Subcutaneous abdominal adipose tissue (tissue), 5 donors: ENCODE data around the gene ZNF740.

Experiments
- H3K27ac ChIP-seq: one replicate; pipeline ENCODE4 v1.7.0; 2013; ENCODE audit warnings: low read depth, mild to moderate bottlenecking, inconsistent platforms, low read length, moderate library complexity
- H3K27me3 ChIP-seq, 5 donors: one replicate each; pipeline ENCODE4 v1.7.0; 2013; ENCODE audit warnings: low read length in 5 of 5, inconsistent platforms in 1 of 5; ENCODE audit not compliant: control insufficient read depth in 5 of 5, insufficient read depth in 4 of 5
- H3K36me3 ChIP-seq, 5 donors: one replicate each; pipeline ENCODE4 v1.7.0; 2013; ENCODE audit warnings: low read length in 5 of 5; ENCODE audit not compliant: control insufficient read depth in 5 of 5, insufficient read depth in 5 of 5
- H3K4me1 ChIP-seq, 5 donors: one replicate each; pipeline ENCODE4 v1.7.0; 2013; ENCODE audit warnings: low read length in 5 of 5, mild to moderate bottlenecking in 3 of 5, moderate library complexity in 1 of 5; ENCODE audit not compliant: control insufficient read depth in 5 of 5, insufficient read depth in 5 of 5
- H3K4me3 ChIP-seq, 5 donors: one replicate each; pipeline ENCODE4 v1.7.0; 2013; ENCODE audit warnings: low read length in 5 of 5, low read depth in 1 of 5
- H3K9ac ChIP-seq, 5 donors: one replicate each; pipeline ENCODE4 v1.7.0; 2013; ENCODE audit warnings: low read length in 5 of 5, mild to moderate bottlenecking in 4 of 5, moderate library complexity in 3 of 5
- H3K9me3 ChIP-seq, 5 donors: one replicate each; pipeline ENCODE4 v1.7.0; 2013; ENCODE audit warnings: low read length in 5 of 5; ENCODE audit not compliant: control insufficient read depth in 5 of 5
- donor health status: healthy.
- donor health status: healthy.
- donor health status: healthy.
- donor health status: healthy.
- donor health status: healthy.

Gene ZNF740

DNA sequence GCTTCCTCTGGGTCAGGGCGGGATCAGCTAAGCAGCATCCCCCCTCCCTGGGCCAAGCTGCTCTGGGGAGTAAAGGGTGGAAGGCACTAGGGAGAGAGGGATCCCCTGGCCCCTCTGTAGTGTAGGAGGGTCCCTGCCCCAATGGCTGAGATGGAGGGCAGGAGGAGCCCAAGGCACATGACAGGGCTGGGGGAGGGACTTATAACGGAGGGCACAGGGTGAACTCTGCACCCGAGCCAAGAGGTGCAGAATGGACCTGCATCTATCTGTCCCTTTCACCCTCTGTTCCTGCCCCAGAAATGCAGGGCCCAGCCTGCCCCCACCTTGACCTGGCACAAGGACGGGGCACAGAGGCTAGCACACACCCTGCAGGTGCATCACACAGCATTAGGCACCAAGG, 30.3 kb downstream of the ZNF740 start:
- H3K27me3 ChIP-seq: no peaks in the 10 kb centered on the region
- peaks cover 3 to 57% (median 53%) of the 10 kb centered on the region in 5 donors for H3K36me3 ChIP-seq
- no peak overlapping the region for H3K27ac ChIP-seq
- no peak overlapping the region for H3K4me3 ChIP-seq
- H3K9me3 ChIP-seq: no peaks in the 10 kb centered on the region
- no peak overlapping the region for H3K9ac ChIP-seq
- peaks cover 7 to 58% (median 50%) of the 10 kb centered on the region in 5 donors for H3K4me1 ChIP-seq

DNA sequence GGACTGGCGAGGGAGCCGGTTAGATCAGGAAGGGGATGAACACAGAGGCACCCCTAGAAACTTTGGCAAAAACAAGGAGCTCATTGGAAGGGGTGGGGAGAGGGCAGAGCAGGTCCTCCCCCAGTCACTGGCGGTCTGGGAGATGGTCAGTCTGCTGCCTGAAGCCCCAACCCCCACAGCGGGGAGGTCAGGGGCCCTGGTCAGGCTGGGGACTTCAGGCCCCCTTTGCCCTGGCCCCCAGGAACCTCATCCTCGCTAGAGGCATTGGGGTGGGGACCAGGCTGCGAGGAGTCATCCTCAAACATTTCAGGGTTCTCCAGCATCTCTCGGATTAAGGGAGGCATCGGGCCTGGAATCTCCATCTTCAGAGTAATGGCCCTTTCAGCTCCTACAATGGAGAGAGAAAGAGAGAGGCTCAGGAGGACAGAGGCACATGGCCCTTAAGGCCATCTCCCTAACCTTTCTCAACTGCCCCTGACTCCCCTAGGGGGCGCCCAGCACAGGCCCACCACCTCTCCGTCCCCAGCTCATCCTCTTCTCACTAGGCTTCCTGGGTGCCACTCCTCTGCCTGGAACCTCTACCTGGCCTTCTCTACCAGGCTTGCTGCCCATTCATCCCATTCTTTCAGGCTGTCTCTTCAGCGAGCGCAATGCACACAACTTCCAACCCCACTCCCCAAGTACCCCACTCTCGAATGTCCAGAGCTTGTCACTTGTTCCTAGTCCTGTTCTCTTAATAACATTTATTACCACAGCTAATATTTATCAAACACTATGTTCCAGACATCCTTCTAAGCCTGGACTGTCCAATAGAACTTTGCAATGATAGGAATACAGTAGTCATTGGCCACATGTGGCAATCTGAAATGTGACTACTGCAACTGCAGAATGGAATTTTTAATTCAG, 31.2 kb downstream of the ZNF740 start:
- Histone ChIP-seq H3K9ac (no peak overlapping the region), H3K27ac (no peak overlapping the region), H3K27me3 (no peaks in the 10 kb centered on the region), H3K36me3 (peaks cover 3 to 57% (median 53%) of the 10 kb centered on the region in 5 donors), H3K4me3 (no peak overlapping the region), H3K9me3 (no peaks in the 10 kb centered on the region), H3K4me1 (peaks cover 14 to 58% (median 52%) of the 10 kb centered on the region in 5 donors)

- Histone ChIP-seq H3K9ac (no peak overlapping the region), H3K27me3 (no peaks in the 10 kb centered on the region), H3K4me3 (no peak overlapping the region), H3K36me3 (peaks cover 3 to 57% (median 53%) of the 10 kb centered on the region in 5 donors), H3K4me1 (peaks cover 16 to 65% (median 61%) of the 10 kb centered on the region in 5 donors), H3K27ac (no peak overlapping the region), H3K9me3 (no peaks in the 10 kb centered on the region)
Observed at GRCh38 chr12:53212931-53213330, 32.4 kb downstream of the ZNF740 start.

- Histone ChIP-seq H3K9ac (no peak overlapping the region), H3K27ac (no peak overlapping the region), H3K4me1 (peaks cover 17 to 67% (median 62%) of the 10 kb centered on the region in 5 donors), H3K36me3 (peaks cover 3 to 57% (median 53%) of the 10 kb centered on the region in 5 donors), H3K4me3 (no peak overlapping the region), H3K27me3 (no peaks in the 10 kb centered on the region), H3K9me3 (no peaks in the 10 kb centered on the region)
Observed at GRCh38 chr12:53213348-53213747, 32.8 kb downstream of the ZNF740 start.

DNA sequence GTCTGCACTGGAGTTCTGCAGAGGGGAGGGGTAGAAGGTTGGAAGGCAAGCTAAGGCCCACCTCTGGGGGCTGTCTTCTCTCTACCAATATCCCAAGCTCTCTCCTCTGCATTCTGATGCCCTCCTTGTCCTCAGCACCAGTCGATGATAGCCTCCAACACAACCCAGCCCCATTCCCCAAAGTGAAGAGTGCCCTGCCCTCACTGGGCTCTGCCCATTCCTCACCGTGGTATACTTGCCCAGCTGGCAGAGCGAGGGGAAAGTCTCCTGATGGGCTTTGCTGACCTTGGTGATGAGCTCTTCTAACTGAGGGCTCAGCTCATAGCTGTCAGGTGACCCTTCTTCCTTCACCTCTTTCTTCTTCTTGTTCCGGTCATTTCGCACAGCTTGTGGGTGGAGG, 33.7 kb downstream of the ZNF740 start:
- Histone ChIP-seq H3K4me3 (peak overlapping the region in 3 of 5 donors; percentile 0 to 29 (median 9)), H3K9ac (peak overlapping the region in 1 of 5 donors; percentile 6), H3K4me1 (peaks cover 17 to 66% (median 60%) of the 10 kb centered on the region in 5 donors), H3K27me3 (no peaks in the 10 kb centered on the region), H3K9me3 (no peaks in the 10 kb centered on the region), H3K27ac (peak overlapping the region; percentile 100), H3K36me3 (peaks cover 3 to 57% (median 53%) of the 10 kb centered on the region in 5 donors)

- peak overlapping the region in 3 of 5 donors; percentile 9 to 33 (median 29) for H3K4me3 ChIP-seq
- H3K36me3 ChIP-seq: peaks cover 3 to 57% (median 53%) of the 10 kb centered on the region in 5 donors
- H3K9ac ChIP-seq: peak overlapping the region in 1 of 5 donors; percentile 6
- no peaks in the 10 kb centered on the region for H3K27me3 ChIP-seq
- no peaks in the 10 kb centered on the region for H3K9me3 ChIP-seq
- peak overlapping the region; percentile 100 for H3K27ac ChIP-seq
- H3K4me1 ChIP-seq: peaks cover 18 to 68% (median 63%) of the 10 kb centered on the region in 5 donors
Observed at GRCh38 chr12:53214687-53215455, 34.3 kb downstream of the ZNF740 start.

DNA sequence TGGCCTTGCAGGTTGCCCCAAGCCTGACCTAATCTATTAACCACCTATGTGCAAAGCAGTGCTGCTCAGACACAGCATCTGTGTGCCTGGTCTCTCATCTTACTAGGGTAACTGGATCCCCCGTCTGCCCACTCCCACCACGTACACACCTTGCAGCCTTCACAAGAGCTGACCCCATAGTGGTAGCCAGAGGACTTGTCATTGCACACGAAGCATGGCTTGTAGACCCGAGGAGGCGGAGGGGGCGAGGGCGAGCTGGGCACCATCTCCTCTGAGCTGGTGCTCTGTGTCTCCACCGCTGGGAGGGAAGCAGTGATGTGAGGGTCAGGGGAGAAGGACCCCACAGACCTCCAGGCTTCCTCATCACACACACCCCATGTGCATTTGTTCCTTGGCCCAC, 35.0 kb downstream of the ZNF740 start:
- Histone ChIP-seq H3K9me3 (no peaks in the 10 kb centered on the region), H3K36me3 (peaks cover 3 to 53% (median 48%) of the 10 kb centered on the region in 5 donors), H3K4me1 (peaks cover 18 to 71% (median 66%) of the 10 kb centered on the region in 5 donors), H3K9ac (no peak overlapping the region), H3K27ac (peak overlapping the region; percentile 100), H3K4me3 (peak overlapping the region in 1 of 5 donors; percentile 33), H3K27me3 (no peaks in the 10 kb centered on the region)

- Histone ChIP-seq H3K4me3 (peak overlapping the region; percentile 11 to 96 (median 72)), H3K36me3 (peaks cover 0 to 35% (median 30%) of the 10 kb centered on the region in 5 donors), H3K9ac (peak overlapping the region in 4 of 5 donors; percentile 32 to 68 (median 55)), H3K4me1 (peaks cover 20 to 83% (median 76%) of the 10 kb centered on the region in 5 donors), H3K27ac (peak overlapping the region; percentile 100), H3K27me3 (no peaks in the 10 kb centered on the region), H3K9me3 (no peaks in the 10 kb centered on the region)
Observed at GRCh38 chr12:53217051-53217930, 36.8 kb downstream of the ZNF740 start.

DNA sequence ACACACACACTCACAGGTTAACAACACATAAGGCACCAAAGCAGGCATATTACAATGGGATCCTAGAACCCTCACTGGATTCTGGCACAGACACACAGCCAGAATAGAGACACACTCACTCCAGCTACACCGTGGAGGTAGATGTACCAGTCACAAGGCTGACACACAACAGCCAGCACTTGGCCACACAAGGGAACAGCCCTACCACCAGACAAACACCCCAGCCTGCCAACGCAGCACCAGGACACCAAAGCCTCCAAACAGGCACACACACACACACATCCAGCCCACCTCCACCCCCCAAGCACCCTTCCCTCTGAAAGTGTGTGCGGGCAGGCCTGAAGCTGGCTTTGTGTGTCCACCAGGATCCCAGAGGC, 37.4 kb downstream of the ZNF740 start:
- peak overlapping the region; percentile 11 to 96 (median 72) for H3K4me3 ChIP-seq

More for the DNA sequence above, 37.4 kb downstream of the ZNF740 start:
- peak overlapping the region in 4 of 5 donors; percentile 38 to 68 (median 55) for H3K9ac ChIP-seq
- peaks cover 20 to 90% (median 82%) of the 10 kb centered on the region in 5 donors for H3K4me1 ChIP-seq
- no peaks in the 10 kb centered on the region for H3K9me3 ChIP-seq
- H3K27ac ChIP-seq: peak overlapping the region; percentile 100
- H3K36me3 ChIP-seq: peaks cover 0 to 29% (median 24%) of the 10 kb centered on the region in 5 donors
- H3K27me3 ChIP-seq: no peaks in the 10 kb centered on the region
